ENCODE data around the gene RNU1-4. TPM values are rescaled to one million over a fixed set of nuclear protein-coding genes. Genes with fewer than 3 reads are reported as not detected.
"Not testable (repeated sequence)": the region's sequence is repeated elsewhere in the genome, so short reads cannot be mapped to it uniquely, and the experiment has no call there.

The RNU1-4 gene
- total and polyA plus RNA-seq, 5 donors: 3,675 to 8,578 (median 7,073) TPM; not detected in 1

- H3K27me3 ChIP-seq (ENCODE audit: control insufficient read depth, insufficient read depth); H3K27ac ChIP-seq (ENCODE audit: low read length); H3K4me3 ChIP-seq (ENCODE audit: low read length); H3K9me3 ChIP-seq (ENCODE audit: control insufficient read depth, low read length); H3K4me1 ChIP-seq (ENCODE audit: control insufficient read depth, insufficient read depth, low read length); intact Hi-C loops (cut with DNase I): not testable (repeated sequence)
- 81% methylated on average over 22 of the region's 26 CpGs for WGBS
- DNase-seq (peak in 1 of 3 donors; percentile 9), ATAC-seq (peak in 1 of 2 donors; percentile 57)
Measured at GRCh38 chr1:16748710-16749109, 8.4 kb downstream of the RNU1-4 start.

- intact Hi-C loops (cut with DNase I); H3K27ac ChIP-seq (ENCODE audit: low read length); H3K4me1 ChIP-seq (ENCODE audit: control insufficient read depth, insufficient read depth, low read length); H3K27me3 ChIP-seq (ENCODE audit: control insufficient read depth, insufficient read depth); DNase-seq; H3K9me3 ChIP-seq (ENCODE audit: control insufficient read depth, low read length); H3K4me3 ChIP-seq (ENCODE audit: low read length): not testable (repeated sequence)
- ATAC-seq: peak; percentile 60 to 63
- WGBS: 74% methylated on average over 3 of the region's 19 CpGs
Measured at GRCh38 chr1:16749910-16750888, 9.9 kb downstream of the RNU1-4 start.

- intact Hi-C loops (cut with DNase I); H3K27ac ChIP-seq (ENCODE audit: low read length); H3K4me3 ChIP-seq (ENCODE audit: low read length); H3K9me3 ChIP-seq (ENCODE audit: control insufficient read depth, low read length); DNase-seq; ATAC-seq; H3K27me3 ChIP-seq (ENCODE audit: control insufficient read depth, insufficient read depth); H3K4me1 ChIP-seq (ENCODE audit: control insufficient read depth, insufficient read depth, low read length): not testable (repeated sequence)
- WGBS: no CpG with 5 or more reads among the region's 3 CpGs
Measured at GRCh38 chr1:16752770-16753169, 12.5 kb downstream of the RNU1-4 start.

- H3K9me3 ChIP-seq (ENCODE audit: control insufficient read depth, low read length); H3K27ac ChIP-seq (ENCODE audit: low read length); H3K4me3 ChIP-seq (ENCODE audit: low read length); DNase-seq; H3K27me3 ChIP-seq (ENCODE audit: control insufficient read depth, insufficient read depth); H3K4me1 ChIP-seq (ENCODE audit: control insufficient read depth, insufficient read depth, low read length); intact Hi-C loops (cut with DNase I); ATAC-seq: not testable (repeated sequence)
- WGBS: no CpG with 5 or more reads among the region's 1 CpG
Measured at GRCh38 chr1:16755385-16755784, 15.1 kb downstream of the RNU1-4 start.

GRCh38 chr1:16755932-16756331, 15.6 kb downstream of the RNU1-4 start:
- DNase-seq; H3K4me1 ChIP-seq (ENCODE audit: control insufficient read depth, insufficient read depth, low read length); H3K9me3 ChIP-seq (ENCODE audit: control insufficient read depth, low read length); ATAC-seq; H3K4me3 ChIP-seq (ENCODE audit: low read length); intact Hi-C loops (cut with DNase I); H3K27me3 ChIP-seq (ENCODE audit: control insufficient read depth, insufficient read depth); H3K27ac ChIP-seq (ENCODE audit: low read length): not testable (repeated sequence)
- 51% methylated on average over 2 of the region's 2 CpGs for WGBS

GRCh38 chr1:16757574-16757973, 17.3 kb downstream of the RNU1-4 start:
- H3K27me3 ChIP-seq (ENCODE audit: control insufficient read depth, insufficient read depth); H3K9me3 ChIP-seq (ENCODE audit: control insufficient read depth, low read length); intact Hi-C loops (cut with DNase I); DNase-seq; H3K4me1 ChIP-seq (ENCODE audit: control insufficient read depth, insufficient read depth, low read length); ATAC-seq; H3K4me3 ChIP-seq (ENCODE audit: low read length); H3K27ac ChIP-seq (ENCODE audit: low read length): not testable (repeated sequence)
- no CpG with 5 or more reads among the region's 6 CpGs for WGBS

GRCh38 chr1:16758060-16758459, 17.7 kb downstream of the RNU1-4 start:
- H3K4me1 ChIP-seq (ENCODE audit: control insufficient read depth, insufficient read depth, low read length); H3K27me3 ChIP-seq (ENCODE audit: control insufficient read depth, insufficient read depth); ATAC-seq; intact Hi-C loops (cut with DNase I); H3K4me3 ChIP-seq (ENCODE audit: low read length); H3K9me3 ChIP-seq (ENCODE audit: control insufficient read depth, low read length); H3K27ac ChIP-seq (ENCODE audit: low read length); DNase-seq: not testable (repeated sequence)
- 86% methylated on average over 4 of the region's 5 CpGs for WGBS

GRCh38 chr1:16759041-16759493, 18.8 kb downstream of the RNU1-4 start:
- H3K27ac ChIP-seq (ENCODE audit: low read length); H3K27me3 ChIP-seq (ENCODE audit: control insufficient read depth, insufficient read depth); H3K4me1 ChIP-seq (ENCODE audit: control insufficient read depth, insufficient read depth, low read length); intact Hi-C loops (cut with DNase I); H3K4me3 ChIP-seq (ENCODE audit: low read length); H3K9me3 ChIP-seq (ENCODE audit: control insufficient read depth, low read length): not testable (repeated sequence)
- 21% methylated on average over 40 of the region's 40 CpGs for WGBS
- DNase-seq (peak in 2 of 3 donors; percentile 11 to 31), ATAC-seq (peak; percentile 18 to 43)

- H3K4me3 ChIP-seq (ENCODE audit: low read length); H3K4me1 ChIP-seq (ENCODE audit: control insufficient read depth, insufficient read depth, low read length); DNase-seq; H3K27ac ChIP-seq (ENCODE audit: low read length); H3K9me3 ChIP-seq (ENCODE audit: control insufficient read depth, low read length); intact Hi-C loops (cut with DNase I); H3K27me3 ChIP-seq (ENCODE audit: control insufficient read depth, insufficient read depth): not testable (repeated sequence)
- 44% methylated on average over 14 of the region's 62 CpGs for WGBS
- ATAC-seq: peak; percentile 38 to 53
Measured at GRCh38 chr1:16759650-16760455, 19.5 kb downstream of the RNU1-4 start.

GRCh38 chr1:16760456-16760765, 20.1 kb downstream of the RNU1-4 start:
- H3K27ac ChIP-seq (ENCODE audit: low read length); intact Hi-C loops (cut with DNase I); H3K4me1 ChIP-seq (ENCODE audit: control insufficient read depth, insufficient read depth, low read length); H3K27me3 ChIP-seq (ENCODE audit: control insufficient read depth, insufficient read depth); H3K4me3 ChIP-seq (ENCODE audit: low read length); H3K9me3 ChIP-seq (ENCODE audit: control insufficient read depth, low read length); ATAC-seq: not testable (repeated sequence)
- 95% methylated on average over 8 of the region's 11 CpGs for WGBS
- peak in 2 of 3 donors; percentile 2 to 30 for DNase-seq

GRCh38 chr1:16760801-16761200, 20.5 kb downstream of the RNU1-4 start:
- H3K27me3 ChIP-seq (ENCODE audit: control insufficient read depth, insufficient read depth); H3K27ac ChIP-seq (ENCODE audit: low read length); H3K9me3 ChIP-seq (ENCODE audit: control insufficient read depth, low read length); H3K4me3 ChIP-seq (ENCODE audit: low read length); intact Hi-C loops (cut with DNase I); ATAC-seq; H3K4me1 ChIP-seq (ENCODE audit: control insufficient read depth, insufficient read depth, low read length): not testable (repeated sequence)
- 96% methylated on average over 11 of the region's 11 CpGs for WGBS
- peak in 2 of 3 donors; percentile 17 to 40 for DNase-seq
